GM12892 (cell line): ENCODE data around the gene PRKCH.

Experiments
- POLR2A ChIP-seq: IDR thresholded peaks from 2 replicates; pipeline ENCODE4 v1.6.1; 2011; ENCODE audit warnings: low read depth, low read length, control low read depth
- POLR2AphosphoS5 ChIP-seq: IDR thresholded peaks from 2 replicates; pipeline ENCODE4 v1.6.1; 2011; ENCODE audit warnings: low read depth, low read length, control low read depth

- no peak for TF ChIP-seq POLR2A
- TF ChIP-seq POLR2AphosphoS5: no peak
These were observed 43.6 kb upstream of the PRKCH start for GRCh38 chr14:61277784-61278183.
